Measurements from ENCODE around the gene PRDM4. TPM values are rescaled to one million over a fixed set of nuclear protein-coding genes. Genes with fewer than 3 reads are reported as not detected.

The PRDM4 gene
- total and polyA plus RNA-seq, 2 donors (not counting 3 experiments of a cell fraction or from before 2014, with no cell fraction given), result 25.6 to 36.8 TPM

DNA sequence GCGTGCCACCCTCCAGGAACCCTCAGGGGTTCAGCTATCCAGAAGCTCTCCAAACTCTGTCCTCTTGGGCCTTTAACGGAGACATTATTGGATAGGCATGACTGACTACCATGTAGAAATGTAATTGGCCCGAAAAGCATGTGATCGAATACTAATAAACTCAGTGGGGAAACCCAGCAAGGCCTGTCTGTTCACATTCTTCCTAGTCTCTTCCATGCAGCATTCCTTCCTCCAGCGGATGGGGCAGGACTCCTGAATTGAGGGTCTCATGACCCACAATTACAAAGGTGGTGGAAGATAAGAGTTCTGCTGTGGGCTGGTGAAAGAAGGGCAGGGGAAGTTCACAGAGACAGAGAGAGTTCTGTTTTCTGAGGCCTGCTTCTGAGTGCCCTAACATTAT, 6.5 kb upstream of the PRDM4 start:
- FAIRE-seq (no peak), DNase-seq (ENCODE audit: low read depth, low spot score) (no peak)
- dilution Hi-C loops (cut with MboI; ENCODE audit: extremely low pct_ligation_motif_present, low sequenced_read_pairs) (no loop called here), intact Hi-C loops (cut with micrococcal nuclease) (no loop called here)
- ChIA-PET CTCF (no interaction called here), POLR2A (no interaction called here)
- H2AFZ ChIP-seq (ENCODE audit: low read depth, low read length), result no peak overlapping the region
- no peaks in the 10 kb centered on the region for H3K9me1 ChIP-seq (replicated peaks; ENCODE audit: control insufficient read depth, extremely low read depth, insufficient read depth, low read length)
- H3K79me2 ChIP-seq (ENCODE audit: control insufficient read depth, insufficient read depth, low read length), result no peaks in the 10 kb centered on the region
- H3K4me3 ChIP-seq (replicated peaks in 1 of 3; ENCODE audit: insufficient read depth in 1 of 3, low read depth in 1 of 3, low read length in 3 of 3), result no peak overlapping the region
- no peaks in the 10 kb centered on the region for H3K4me1 ChIP-seq (ENCODE audit: control insufficient read depth, extremely low read depth, insufficient read depth, low read length)
- no peaks in the 10 kb centered on the region for H3K36me3 ChIP-seq (ENCODE audit: control insufficient read depth in 2 of 2, extremely low read depth in 1 of 2, insufficient read depth in 2 of 2, low read length in 2 of 2)
- no peaks in the 10 kb centered on the region for H4K20me1 ChIP-seq (replicated peaks; ENCODE audit: control insufficient read depth, extremely low read depth, insufficient read depth, low read length)
- H3K4me2 ChIP-seq (ENCODE audit: insufficient read depth, low read length), result no peak overlapping the region
- H3K9ac ChIP-seq (replicated peaks; ENCODE audit: extremely low read depth, insufficient read depth, low read length), result no peak overlapping the region
- H3K27ac ChIP-seq (ENCODE audit: insufficient read depth, low read depth, low read length), result no peak overlapping the region
- no TSS peak for BruUV-seq (replicated peaks)
- no peaks in the 10 kb centered on the region for H3K9me3 ChIP-seq (replicated peaks; ENCODE audit: control insufficient read depth, insufficient read depth, low read length)
- H3K27me3 ChIP-seq (ENCODE audit: control insufficient read depth in 2 of 2, insufficient read depth in 2 of 2, low read length in 2 of 2), result peaks cover 1 to 8% of the 10 kb centered on the region in 2 experiments
- TF ChIP-seq JUN (IDR thresholded peaks at IDR 0.05; ENCODE audit: borderline replicate concordance, insufficient read depth, insufficient read length, low read depth), result no peak
- TF ChIP-seq POLR2AphosphoS5 (IDR thresholded peaks at IDR 0.05; ENCODE audit: insufficient read depth, low read depth, low read length), result no peak
- no peak for TF ChIP-seq GATA2 (IDR thresholded peaks at IDR 0.05; ENCODE audit: insufficient read depth, insufficient read length, low read depth, low read length)

GRCh38 chr12:107765316-107765715, 4.4 kb upstream of the PRDM4 start:
- CTCF ChIA-PET, result interaction anchor here (2.1 kb wide), 1 partner anchor 120 kb away, joined by 6 read pairs; no protein-coding TSS in a partner anchor

More at GRCh38 chr12:107765316-107765715, 4.4 kb upstream of the PRDM4 start:
- DNase-seq (ENCODE audit: low read depth, low spot score), result no peak
- H3K4me1 ChIP-seq (ENCODE audit: control insufficient read depth, extremely low read depth, insufficient read depth, low read length), result peaks cover 4% of the 10 kb centered on the region
- no peak overlapping the region for H3K9ac ChIP-seq (replicated peaks; ENCODE audit: extremely low read depth, insufficient read depth, low read length)
- H3K4me3 ChIP-seq (replicated peaks in 1 of 3; ENCODE audit: insufficient read depth in 1 of 3, low read depth in 1 of 3, low read length in 3 of 3), result no peak overlapping the region
- no peaks in the 10 kb centered on the region for H3K9me1 ChIP-seq (replicated peaks; ENCODE audit: control insufficient read depth, extremely low read depth, insufficient read depth, low read length)
- peaks cover 6% of the 10 kb centered on the region for H3K79me2 ChIP-seq (ENCODE audit: control insufficient read depth, insufficient read depth, low read length)
- H3K36me3 ChIP-seq (ENCODE audit: control insufficient read depth in 2 of 2, extremely low read depth in 1 of 2, insufficient read depth in 2 of 2, low read length in 2 of 2), result no peaks in the 10 kb centered on the region
- TF ChIP-seq CTCF (IDR thresholded peaks at IDR 0.05; ENCODE audit: extremely low read depth in 1 of 2, insufficient read depth in 1 of 2, low read depth in 1 of 2, low read length in 2 of 2) (no peak), POLR2A (IDR thresholded peaks at IDR 0.05; ENCODE audit: low read depth, low read length) (no peak), MYC (IDR thresholded peaks at IDR 0.05; ENCODE audit: low read depth, low read length) (no peak), GATA2 (IDR thresholded peaks at IDR 0.05; ENCODE audit: insufficient read depth, insufficient read length, low read depth, low read length) (no peak), FOS (IDR thresholded peaks at IDR 0.05; ENCODE audit: borderline replicate concordance, insufficient read depth, low read length) (no peak), POLR2AphosphoS5 (IDR thresholded peaks at IDR 0.05; ENCODE audit: insufficient read depth, low read depth, low read length) (no peak), JUN (IDR thresholded peaks at IDR 0.05; ENCODE audit: borderline replicate concordance, insufficient read depth, insufficient read length, low read depth) (no peak), EZH2 (IDR thresholded peaks at IDR 0.05; ENCODE audit: borderline replicate concordance, low read depth, low read length, severe bottlenecking) (no peak), MAX (IDR thresholded peaks at IDR 0.05; ENCODE audit: insufficient read depth, insufficient read length) (no peak)
- no peak for FAIRE-seq
- H2AFZ ChIP-seq (ENCODE audit: low read depth, low read length), result no peak overlapping the region
- H4K20me1 ChIP-seq (replicated peaks; ENCODE audit: control insufficient read depth, extremely low read depth, insufficient read depth, low read length), result no peaks in the 10 kb centered on the region
- no peak overlapping the region for H3K4me2 ChIP-seq (ENCODE audit: insufficient read depth, low read length)
- no peaks in the 10 kb centered on the region for H3K9me3 ChIP-seq (replicated peaks; ENCODE audit: control insufficient read depth, insufficient read depth, low read length)
- H3K27ac ChIP-seq (ENCODE audit: insufficient read depth, low read depth, low read length), result no peak overlapping the region
- intact Hi-C loops (cut with micrococcal nuclease) (no loop called here), dilution Hi-C loops (cut with MboI; ENCODE audit: extremely low pct_ligation_motif_present, low sequenced_read_pairs) (no loop called here)
- H3K27me3 ChIP-seq (ENCODE audit: control insufficient read depth in 2 of 2, insufficient read depth in 2 of 2, low read length in 2 of 2), result peaks cover 1 to 13% of the 10 kb centered on the region in 2 experiments
- POLR2A ChIA-PET, result no interaction called here
- BruUV-seq (replicated peaks), result no TSS peak
